Measurements from ENCODE around the gene RGL1.

Gene RGL1

GRCh38 chr1:183957216-183957830 lies 152.4 kb downstream of the RGL1 start:
- no peak for DNase-seq (ENCODE audit: low spot score)

GRCh38 chr1:183958958-183959357 lies 154.0 kb downstream of the RGL1 start:
- no peak for DNase-seq (ENCODE audit: low spot score)

- DNase-seq (ENCODE audit: low spot score), result no peak
These were observed 156.2 kb downstream of the RGL1 start for GRCh38 chr1:183961132-183961531.

GRCh38 chr1:183962903-183963302 lies 158.0 kb downstream of the RGL1 start:
- no peak for DNase-seq (ENCODE audit: low spot score)

GRCh38 chr1:183965726-183966125 lies 160.8 kb downstream of the RGL1 start:
- DNase-seq (ENCODE audit: low spot score), result no peak

- no peak for DNase-seq (ENCODE audit: low spot score)
These were observed 161.6 kb downstream of the RGL1 start for GRCh38 chr1:183966487-183966886.

- DNase-seq (ENCODE audit: low spot score), result no peak
These were observed 163.0 kb downstream of the RGL1 start for GRCh38 chr1:183967914-183968313.

- DNase-seq (ENCODE audit: low spot score), result no peak
These were observed 163.5 kb downstream of the RGL1 start for GRCh38 chr1:183968386-183968785.

- DNase-seq (ENCODE audit: low spot score), result no peak
These were observed 165.8 kb downstream of the RGL1 start for GRCh38 chr1:183970516-183971300.

- DNase-seq (ENCODE audit: low spot score), result no peak
These were observed 170.7 kb downstream of the RGL1 start for GRCh38 chr1:183975651-183976050.

- DNase-seq (ENCODE audit: low spot score), result no peak
These were observed 172.8 kb downstream of the RGL1 start for GRCh38 chr1:183977717-183978116.
